Kidney (tissue), 14 donors: ENCODE results near the gene PSMC3. TPM values are rescaled to one million over a fixed set of nuclear protein-coding genes. Genes with fewer than 3 reads are reported as not detected.

Experiments
- DNase-seq, 5 donors: peaks; one replicate each; pipeline ENCODE4 v3.0.0-alpha.2; 2013 to 2020
- FAIRE-seq: peaks from 2 replicates; lab custom pipeline; 2012; peaks lifted over from hg19 to GRCh38; lab: Jason Lieb, UNC
- H3K27ac ChIP-seq, 2 donors: one replicate each; pipeline ENCODE4 v1.7.0; 2013; ENCODE audit warnings: low read depth in 2 of 2, low read length in 2 of 2, inconsistent platforms in 1 of 2
- H3K27me3 ChIP-seq: one replicate; pipeline ENCODE4 v1.7.1; 2013; ENCODE audit warnings: low read length, inconsistent platforms; ENCODE audit not compliant: control insufficient read depth, insufficient read depth
- H3K36me3 ChIP-seq, 3 donors: one replicate each; pipeline versions ENCODE4 v1.7.0 to v1.7.1; 2013; ENCODE audit warnings: low read length in 3 of 3, control low read depth in 1 of 3, inconsistent platforms in 1 of 3; ENCODE audit not compliant: insufficient read depth in 3 of 3, control insufficient read depth in 2 of 3
- H3K4me1 ChIP-seq, 3 donors: one replicate each; pipeline versions ENCODE4 v1.7.0 to v1.7.1; 2013; ENCODE audit warnings: low read length in 3 of 3, inconsistent platforms in 1 of 3, low read depth in 1 of 3; ENCODE audit not compliant: control insufficient read depth in 2 of 3, insufficient read depth in 2 of 3
- H3K4me3 ChIP-seq, 3 donors: one replicate each; pipeline versions ENCODE4 v1.7.0 to v1.8.1; 2013; ENCODE audit warnings: low read length in 3 of 3, control low read depth in 1 of 3, inconsistent platforms in 1 of 3
- H3K9ac ChIP-seq, 3 donors: one replicate each; pipeline versions ENCODE4 v1.7.0 to v1.7.1; 2013; ENCODE audit warnings: low read length in 3 of 3, control low read depth in 1 of 3, inconsistent platforms in 1 of 3
- H3K9me3 ChIP-seq, 3 donors: one replicate each; pipeline versions ENCODE4 v1.7.0 to v1.7.1; 2013; ENCODE audit warnings: low read length in 3 of 3, control low read depth in 1 of 3, inconsistent platforms in 1 of 3; ENCODE audit not compliant: control insufficient read depth in 2 of 3, insufficient read depth in 1 of 3
- intact Hi-C: fragments of 100-400 bp; cut with DNase I; formaldehyde crosslinking; loops from one replicate; pipeline ENCODE4 v1.11.1; 2022
- polyA plus RNA-seq: library from polyadenylated mRNA; stranded (reverse); fragments of 350-450 nt; fragmentation: Illumina TruSeq; extraction: RNeasy Lipid Tissue Mini Kit (QIAGEN cat#74804); gene quantifications from one replicate; pipeline ENCODE4 v1.2.3, GENCODE V29; 2014; ENCODE audit warnings: low read depth, low replicate concordance; ENCODE audit not compliant: insufficient read depth
- total RNA-seq: library from RNA; stranded (reverse); fragmentation: NEBNext Ultra II Directional; extraction: Animal tissue kit (Norgen Biotek cat#: 25700); gene quantifications from one replicate; pipeline ENCODE4 v1.2.1, GENCODE V29; 2021
- TF ChIP-seq, protein P1 (sequence below): IDR thresholded peaks from 3 replicates; pipeline ENCODE4 v1.5.1; 2012; ENCODE audit warnings: mild to moderate bottlenecking, moderate library complexity, borderline replicate concordance; ENCODE audit not compliant: insufficient read depth; ENCODE audit errors: extremely low read depth
- donor health status: control.
- donor health status: control.
- donor health status: control.
- donor health status: control.
- donor health status: control.
- donor health status: DM: yes; HTN: yes; CAD: no.
- donor health status: Normal renal cell carcinoma (clear cell type).

Gene PSMC3
- total and polyA plus RNA-seq, 2 donors from 2014 or later, result 103 to 171 TPM

DNA sequence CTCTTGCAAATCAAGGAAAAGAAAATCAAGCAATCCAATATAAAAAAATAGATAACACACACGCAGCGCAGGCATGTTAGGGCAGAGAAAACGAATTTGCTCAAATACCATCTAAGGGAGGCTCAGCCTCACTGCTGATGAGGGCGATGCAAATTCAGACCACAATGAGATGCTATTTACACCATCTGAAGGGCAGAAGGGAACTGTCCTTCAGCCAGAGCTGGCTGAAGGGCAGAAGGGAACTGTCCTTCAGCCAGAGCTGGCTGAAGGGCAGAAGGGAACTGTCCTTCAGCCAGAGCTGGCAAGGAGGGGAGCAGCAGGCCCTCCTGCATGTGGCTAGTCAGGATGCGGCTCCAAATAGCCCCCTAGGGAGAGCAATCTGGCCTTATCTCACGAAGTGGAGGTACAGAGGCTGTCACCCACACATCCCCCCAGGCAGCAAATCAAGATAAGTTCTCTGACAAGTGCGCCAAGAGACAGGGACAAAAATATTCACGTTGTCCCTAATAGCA, 25.4 kb downstream of the PSMC3 start:
- DNase-seq, result peak in 1 of 5 donors; percentile 38
- Histone ChIP-seq H3K4me1 (peaks cover 0 to 7% (median 0%) of the 10 kb centered on the region in 3 donors), H3K4me3 (peak overlapping the region in 2 of 3 donors; percentile 45 to 52), H3K9ac (peak overlapping the region in 2 of 3 donors; percentile 46 to 54), H3K27me3 (no peaks in the 10 kb centered on the region), H3K36me3 (no peaks in the 10 kb centered on the region), H3K27ac (peak overlapping the region; percentile 30 to 82), H3K9me3 (no peaks in the 10 kb centered on the region)
- TF ChIP-seq, protein P1, sequence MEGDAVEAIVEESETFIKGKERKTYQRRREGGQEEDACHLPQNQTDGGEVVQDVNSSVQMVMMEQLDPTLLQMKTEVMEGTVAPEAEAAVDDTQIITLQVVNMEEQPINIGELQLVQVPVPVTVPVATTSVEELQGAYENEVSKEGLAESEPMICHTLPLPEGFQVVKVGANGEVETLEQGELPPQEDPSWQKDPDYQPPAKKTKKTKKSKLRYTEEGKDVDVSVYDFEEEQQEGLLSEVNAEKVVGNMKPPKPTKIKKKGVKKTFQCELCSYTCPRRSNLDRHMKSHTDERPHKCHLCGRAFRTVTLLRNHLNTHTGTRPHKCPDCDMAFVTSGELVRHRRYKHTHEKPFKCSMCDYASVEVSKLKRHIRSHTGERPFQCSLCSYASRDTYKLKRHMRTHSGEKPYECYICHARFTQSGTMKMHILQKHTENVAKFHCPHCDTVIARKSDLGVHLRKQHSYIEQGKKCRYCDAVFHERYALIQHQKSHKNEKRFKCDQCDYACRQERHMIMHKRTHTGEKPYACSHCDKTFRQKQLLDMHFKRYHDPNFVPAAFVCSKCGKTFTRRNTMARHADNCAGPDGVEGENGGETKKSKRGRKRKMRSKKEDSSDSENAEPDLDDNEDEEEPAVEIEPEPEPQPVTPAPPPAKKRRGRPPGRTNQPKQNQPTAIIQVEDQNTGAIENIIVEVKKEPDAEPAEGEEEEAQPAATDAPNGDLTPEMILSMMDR, result no peak
- intact Hi-C loops, result no loop called here
- no peak for FAIRE-seq

DNA sequence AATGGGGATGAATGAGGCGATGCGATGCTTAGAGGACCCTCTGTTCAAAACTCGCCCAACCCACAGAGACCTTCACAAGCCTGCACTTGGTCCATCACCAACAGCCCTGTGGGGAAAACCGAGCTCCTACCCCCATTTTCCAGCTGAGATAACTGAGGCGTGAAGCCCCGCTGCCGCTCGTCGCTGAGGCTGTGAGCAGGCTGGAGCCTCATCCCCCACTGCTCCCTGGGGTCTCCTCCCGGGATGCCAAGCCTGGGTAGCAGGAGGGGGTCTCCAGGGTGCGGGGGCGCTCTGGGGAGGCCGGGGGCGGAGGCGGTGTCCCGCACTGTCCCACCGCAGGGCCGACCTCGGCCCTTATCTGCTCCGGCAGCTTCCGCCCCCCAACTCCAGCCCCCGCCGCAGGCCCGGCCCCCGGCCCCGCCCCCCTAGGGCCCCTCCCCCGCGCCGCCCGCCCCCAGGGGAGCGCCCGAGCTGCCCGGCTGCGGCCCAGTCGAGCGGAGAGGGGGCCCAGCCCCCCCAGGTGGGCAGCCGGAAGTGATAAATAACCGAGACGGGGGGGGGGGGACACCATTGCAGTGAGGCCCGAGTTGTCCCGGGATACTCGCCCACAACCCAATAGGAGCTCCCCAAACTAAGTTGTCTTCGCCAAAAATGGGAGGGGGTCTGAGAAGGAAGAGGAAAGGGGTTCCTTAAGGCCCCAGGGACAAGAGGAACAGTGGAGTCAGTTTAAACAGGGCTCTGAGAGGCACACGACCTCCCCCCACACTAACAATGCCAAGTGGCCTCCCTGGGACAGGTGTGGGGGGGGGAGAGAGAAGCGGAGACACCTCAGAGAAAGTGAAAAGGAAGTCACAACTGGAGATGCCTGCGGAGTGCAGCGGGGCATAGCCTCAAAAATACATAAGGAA, 26.1 kb downstream of the PSMC3 start:
- H3K4me3 ChIP-seq, result peak overlapping the region; percentile 52 to 64 (median 63)
- peak overlapping the region; percentile 7 to 78 (median 59) for H3K9ac ChIP-seq
- peak; percentile 60 to 82 (median 76) for DNase-seq
- intact Hi-C loops, result no loop called here
- H3K27ac ChIP-seq, result peak overlapping the region; percentile 30 to 82
- no peaks in the 10 kb centered on the region for H3K36me3 ChIP-seq
- TF ChIP-seq, protein P1, result no peak
- no peaks in the 10 kb centered on the region for H3K9me3 ChIP-seq
- peaks cover 0 to 7% (median 0%) of the 10 kb centered on the region in 3 donors for H3K4me1 ChIP-seq
- no peaks in the 10 kb centered on the region for H3K27me3 ChIP-seq
- FAIRE-seq, result no peak

DNA sequence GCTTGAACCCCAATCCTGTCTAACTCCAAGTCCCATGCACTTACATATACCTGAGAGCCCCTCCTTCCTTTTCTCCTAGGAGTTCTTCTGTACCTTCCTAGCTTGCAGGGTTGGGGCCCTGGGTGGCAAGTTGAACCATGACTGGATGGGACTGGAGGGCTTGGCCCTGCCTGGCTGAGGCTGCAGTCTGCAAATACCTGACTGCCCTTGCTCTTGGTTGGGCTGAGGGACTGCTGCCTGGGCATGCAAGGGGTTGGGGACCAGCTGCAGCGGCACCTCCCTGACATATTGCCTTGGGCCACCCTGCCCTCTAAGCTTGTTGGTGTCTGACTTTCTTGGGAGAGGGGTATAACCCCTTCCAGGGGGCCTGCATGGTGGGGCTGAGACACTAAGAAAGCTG, 27.7 kb downstream of the PSMC3 start:
- no peaks in the 10 kb centered on the region for H3K27me3 ChIP-seq
- intact Hi-C loops, result no loop called here
- TF ChIP-seq, protein P1, result no peak
- no peaks in the 10 kb centered on the region for H3K36me3 ChIP-seq
- H3K9me3 ChIP-seq, result no peaks in the 10 kb centered on the region
- no peak overlapping the region for H3K9ac ChIP-seq
- peak in 1 of 5 donors; percentile 65 for DNase-seq
- H3K27ac ChIP-seq, result no peak overlapping the region
- FAIRE-seq, result no peak
- no peak overlapping the region for H3K4me3 ChIP-seq
- peaks cover 0 to 10% (median 0%) of the 10 kb centered on the region in 3 donors for H3K4me1 ChIP-seq
